CD4-positive, alpha-beta T cell treated with Interferon gamma for 1 hour (primary cell): ENCODE results near the gene DDX54.
"Not testable (repeated sequence)": the region's sequence is repeated elsewhere in the genome, so short reads cannot be mapped to it uniquely, and the experiment has no call there.

Source experiments
- DNase-seq: peaks from one replicate; pipeline ENCODE4 v3.0.0-alpha.2; 2020

DDX54 gene

DNA sequence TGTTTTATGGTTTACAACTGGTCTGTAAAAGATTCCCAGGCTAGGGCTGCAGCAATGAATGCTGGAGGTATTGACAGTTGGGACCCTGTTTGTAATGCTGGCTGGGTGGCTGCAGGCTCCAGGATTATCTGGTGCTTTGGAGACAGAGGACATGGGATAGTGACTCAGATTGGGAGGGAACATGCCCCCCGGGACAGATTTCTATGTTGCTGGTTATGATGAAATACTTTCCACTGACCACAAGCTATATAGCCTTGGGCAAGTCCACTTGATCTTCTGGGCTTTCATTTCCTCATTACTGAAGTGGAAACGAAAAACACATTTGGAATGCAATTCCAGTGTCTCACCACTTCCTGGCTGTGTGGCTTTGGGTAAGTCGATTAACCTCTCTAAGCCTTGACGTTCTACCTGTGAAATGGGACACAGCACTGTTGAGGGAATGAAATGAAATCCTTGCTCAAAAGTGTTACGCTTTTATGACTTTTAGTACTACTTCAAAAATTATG is 29.7 kb upstream of the DDX54 start:
- peak; percentile 35 for DNase-seq

DNA sequence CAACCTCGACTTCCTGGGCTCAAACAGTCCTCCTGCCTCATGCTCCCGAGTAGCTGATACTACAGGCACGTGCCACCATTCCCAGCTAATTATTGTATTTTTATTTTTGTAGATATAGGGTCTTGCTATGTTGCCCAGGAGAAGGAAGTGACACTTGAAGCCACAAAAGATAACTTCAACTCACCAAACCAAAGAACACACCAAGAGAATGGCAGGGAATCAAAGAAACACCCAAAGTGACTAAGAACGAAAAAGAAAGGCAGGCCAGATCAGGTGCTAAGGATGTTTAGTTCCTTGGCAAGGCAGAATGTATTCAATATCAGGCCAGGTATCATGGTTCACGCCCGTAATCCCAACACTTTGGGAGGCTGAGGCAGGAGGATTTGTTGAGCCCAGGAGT is 25.9 kb upstream of the DDX54 start:
- no peak for DNase-seq

DNA sequence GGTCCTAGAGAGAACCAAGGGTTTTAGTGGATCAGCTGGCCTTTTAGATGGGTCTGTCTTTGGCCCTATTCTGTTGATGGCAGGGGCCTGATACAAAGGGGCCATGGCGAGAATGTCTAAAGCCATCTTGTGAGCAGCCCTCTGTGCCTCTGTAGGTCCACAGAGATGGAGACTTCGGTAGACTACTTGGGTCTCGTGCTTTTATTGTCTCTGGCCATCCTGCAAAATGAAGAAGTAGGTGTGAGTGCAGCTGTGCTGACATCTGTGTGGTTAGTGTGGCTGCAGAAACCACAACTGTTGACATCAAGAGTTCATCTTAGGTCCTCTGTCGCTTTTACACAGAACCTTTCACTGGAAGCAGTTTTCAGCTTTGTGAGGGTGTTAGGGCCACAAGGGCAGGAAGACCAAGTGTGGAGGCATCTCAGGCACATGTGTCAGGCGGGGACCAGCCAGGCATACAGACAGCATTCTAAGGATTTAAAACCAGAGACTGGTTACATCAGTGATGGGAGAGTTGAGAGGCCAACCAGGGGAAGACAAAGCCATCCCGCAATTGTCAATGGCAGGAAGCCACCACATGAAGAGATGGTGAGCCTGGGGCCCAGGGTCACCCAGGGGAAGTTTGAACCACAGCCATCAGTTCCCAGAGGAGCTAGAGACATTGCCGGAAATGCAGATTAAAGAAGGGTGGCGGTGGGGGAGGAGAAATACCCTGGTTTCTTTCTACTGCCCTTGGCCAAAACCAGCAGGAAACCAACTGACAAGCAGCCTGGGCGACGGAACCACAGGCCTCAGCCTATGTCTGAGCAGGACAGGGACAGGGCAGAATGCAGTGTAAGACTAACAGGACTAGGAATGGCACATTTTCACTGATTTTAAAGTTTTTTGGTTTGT is 23.0 kb upstream of the DDX54 start:
- peak; percentile 77 for DNase-seq

DNA sequence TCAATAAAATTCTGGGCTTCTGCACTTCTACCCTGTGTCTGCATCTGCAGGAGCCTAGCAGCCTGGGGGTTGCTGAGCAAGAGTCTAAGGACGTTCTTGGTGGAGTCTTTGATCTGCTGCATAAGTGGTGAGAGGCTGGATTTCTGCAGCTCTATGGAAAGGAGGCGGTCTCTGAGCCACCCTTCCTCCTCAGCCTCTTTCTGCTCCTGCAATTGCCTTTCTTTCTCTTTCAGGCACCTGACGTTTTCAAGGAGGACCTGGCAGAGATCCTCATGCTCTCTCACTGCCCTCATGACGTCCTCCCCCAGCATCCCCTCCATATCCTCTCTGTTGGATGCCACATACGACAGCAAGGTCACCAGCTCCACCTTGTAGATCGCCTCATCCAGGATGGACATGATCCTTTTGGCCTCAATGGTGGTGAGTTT is 22.3 kb upstream of the DDX54 start:
- DNase-seq, result no peak

DNA sequence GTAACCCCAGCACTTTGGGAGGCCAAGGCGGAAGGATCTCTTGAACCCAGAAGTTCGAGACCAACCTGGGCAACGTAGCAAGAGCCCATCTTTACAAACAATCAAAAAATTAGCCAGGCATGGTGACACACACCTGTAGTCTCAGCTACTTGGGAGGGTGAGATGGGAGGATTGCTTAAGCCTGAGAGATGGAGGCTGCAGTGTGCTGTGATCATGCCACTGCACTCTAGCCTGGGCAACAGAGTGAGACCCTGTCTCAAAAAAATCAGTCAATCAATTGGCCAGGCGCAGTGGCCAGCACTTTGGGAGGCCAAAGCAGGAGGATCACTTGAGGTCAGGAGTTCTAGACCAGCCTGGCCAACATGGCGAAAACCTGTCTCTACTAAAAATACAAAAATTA is 21.5 kb upstream of the DDX54 start:
- DNase-seq, result not testable (repeated sequence)

DNA sequence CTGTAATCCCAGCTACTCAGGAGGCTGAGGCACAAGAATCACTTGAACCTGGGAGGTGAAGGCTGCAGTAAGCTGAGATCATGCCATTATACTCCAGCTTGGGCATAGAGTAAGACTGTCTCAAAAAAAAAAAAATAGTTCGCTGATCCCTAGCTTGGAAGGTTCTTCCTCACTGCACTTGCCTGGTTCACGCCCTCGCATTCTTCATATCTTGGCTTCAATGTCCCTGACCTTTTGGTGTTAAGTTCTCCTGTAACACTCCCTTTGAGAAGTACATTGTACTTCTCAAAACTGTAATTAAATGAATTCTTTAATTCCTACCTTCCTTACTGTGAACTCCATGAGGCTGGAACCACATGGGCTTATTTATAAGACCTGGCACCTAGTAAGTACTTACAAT is 19.5 kb upstream of the DDX54 start:
- no peak for DNase-seq

DNA sequence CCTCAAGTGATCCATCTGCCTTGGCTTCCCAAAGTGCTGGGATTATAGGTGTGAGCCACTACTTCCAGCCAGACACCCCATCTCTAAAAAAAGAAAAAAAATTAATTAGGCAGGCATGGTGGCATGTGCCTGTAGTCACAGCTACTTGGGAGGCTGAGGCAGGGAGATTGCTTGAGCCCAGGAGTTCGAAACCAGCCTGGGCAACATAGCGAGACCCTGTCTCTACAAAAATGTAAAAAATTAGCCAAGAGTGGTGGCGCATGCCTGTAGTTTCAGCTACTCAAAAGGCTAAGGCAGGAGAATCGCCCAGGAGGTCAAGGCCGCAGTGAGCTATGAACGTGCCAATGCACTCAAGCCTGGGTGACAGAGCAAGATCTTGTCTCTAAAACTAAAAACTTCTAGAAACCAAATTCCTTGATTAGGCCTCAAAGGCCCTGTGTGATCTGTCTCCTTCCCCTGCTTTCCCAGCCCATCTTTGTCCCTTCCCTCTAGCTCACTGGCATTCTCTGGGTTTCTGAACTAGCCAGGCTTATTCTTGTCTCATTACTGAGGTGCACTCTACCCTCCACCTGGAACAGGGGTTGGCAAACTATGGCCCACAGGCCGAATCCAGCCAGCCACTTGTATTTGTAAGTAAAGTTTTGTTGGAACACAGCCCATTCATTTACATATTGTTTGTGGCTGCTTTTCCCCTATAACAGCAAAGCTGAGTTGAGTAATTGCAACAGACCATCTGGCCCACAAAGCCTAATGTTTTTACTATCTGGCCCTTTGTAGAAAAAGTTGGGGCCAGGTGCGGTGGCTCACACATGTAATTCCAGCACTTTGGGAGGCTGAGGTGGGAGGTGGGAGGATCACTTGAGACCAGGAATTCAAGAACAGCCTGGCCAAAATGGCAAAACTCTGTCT is 18.8 kb upstream of the DDX54 start:
- no peak for DNase-seq

DNA sequence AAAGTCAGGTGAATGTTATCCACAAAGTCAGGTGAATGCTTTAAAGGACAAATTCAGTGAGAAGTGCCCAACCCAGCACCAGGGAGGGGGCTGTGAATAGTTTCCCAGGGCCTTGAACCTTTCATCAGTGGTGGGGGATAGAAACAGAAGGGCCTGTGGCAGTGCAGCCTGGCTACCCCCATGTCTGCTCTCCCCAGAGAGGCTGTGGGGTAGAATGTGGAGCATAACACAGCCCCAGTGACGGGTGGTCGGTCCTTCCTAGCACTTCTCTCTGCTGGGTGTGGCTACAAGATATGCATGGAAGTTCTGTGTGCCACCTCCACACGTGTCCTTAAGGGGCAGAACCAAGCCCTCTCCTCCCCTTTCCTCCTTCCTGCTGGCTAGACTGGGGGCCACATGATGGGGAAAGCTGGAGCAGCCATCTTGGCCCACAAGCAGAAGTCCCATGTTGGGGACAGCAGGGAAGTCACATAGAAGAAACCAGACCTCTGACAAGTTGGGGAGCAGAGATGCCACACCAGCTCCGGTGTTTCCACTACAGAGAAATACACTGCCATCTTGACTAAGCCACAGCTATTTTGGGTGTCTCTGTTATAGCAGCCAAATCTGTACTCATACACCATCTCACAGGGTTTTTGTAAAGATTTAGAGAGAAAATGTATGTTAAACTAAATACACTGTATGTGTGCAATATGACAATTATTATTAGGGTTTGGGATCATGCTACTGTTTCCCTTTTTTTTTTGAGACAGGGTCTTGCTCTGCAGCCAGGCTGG is 17.2 kb upstream of the DDX54 start:
- no peak for DNase-seq

DNA sequence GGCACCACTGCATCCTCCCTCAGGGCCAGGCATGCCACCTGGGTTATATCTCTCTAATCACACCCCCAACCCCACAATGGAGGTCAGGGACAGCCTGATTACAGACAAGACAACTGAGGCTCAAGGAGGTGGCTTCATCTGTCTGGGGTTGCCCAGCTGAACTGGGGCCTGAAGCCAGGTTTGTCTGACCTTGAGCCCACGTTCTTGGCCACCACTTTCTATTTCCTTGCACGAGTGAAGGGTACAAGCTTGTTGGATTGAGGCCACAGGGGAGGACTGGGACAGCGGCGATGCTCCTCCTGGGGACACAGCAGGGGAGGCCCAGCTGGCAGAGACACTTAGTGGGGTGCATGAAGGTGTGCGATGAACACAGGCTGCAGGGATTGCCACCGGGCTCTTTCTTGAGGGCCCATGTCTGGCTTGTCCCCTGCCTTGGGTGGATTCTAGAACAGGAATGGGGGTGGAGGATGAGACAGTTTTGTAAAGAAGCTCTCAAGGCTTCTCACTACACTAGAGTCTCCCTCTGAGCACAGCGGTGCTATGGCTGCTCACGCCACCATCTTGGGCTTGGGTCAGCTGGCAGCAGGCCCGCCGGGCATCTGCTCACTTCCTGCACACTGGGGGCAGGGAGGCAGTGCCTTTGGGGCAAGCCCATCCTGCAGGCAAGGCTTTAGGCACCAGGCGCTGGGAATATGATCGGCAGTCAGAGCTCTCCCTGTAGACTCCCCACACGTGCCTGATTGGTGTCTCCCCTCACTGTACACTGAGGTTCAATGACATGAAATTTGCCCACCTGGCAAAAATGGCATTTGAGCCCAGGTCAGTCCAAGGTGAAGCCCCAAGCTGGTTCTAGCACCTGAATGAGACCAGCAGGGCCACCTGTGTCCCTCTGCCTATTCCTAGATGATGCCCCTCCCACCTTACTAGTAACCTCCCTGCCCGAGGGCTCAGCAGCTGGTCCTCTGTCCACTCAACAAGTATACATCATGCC is 16.2 kb upstream of the DDX54 start:
- no peak for DNase-seq

DNA sequence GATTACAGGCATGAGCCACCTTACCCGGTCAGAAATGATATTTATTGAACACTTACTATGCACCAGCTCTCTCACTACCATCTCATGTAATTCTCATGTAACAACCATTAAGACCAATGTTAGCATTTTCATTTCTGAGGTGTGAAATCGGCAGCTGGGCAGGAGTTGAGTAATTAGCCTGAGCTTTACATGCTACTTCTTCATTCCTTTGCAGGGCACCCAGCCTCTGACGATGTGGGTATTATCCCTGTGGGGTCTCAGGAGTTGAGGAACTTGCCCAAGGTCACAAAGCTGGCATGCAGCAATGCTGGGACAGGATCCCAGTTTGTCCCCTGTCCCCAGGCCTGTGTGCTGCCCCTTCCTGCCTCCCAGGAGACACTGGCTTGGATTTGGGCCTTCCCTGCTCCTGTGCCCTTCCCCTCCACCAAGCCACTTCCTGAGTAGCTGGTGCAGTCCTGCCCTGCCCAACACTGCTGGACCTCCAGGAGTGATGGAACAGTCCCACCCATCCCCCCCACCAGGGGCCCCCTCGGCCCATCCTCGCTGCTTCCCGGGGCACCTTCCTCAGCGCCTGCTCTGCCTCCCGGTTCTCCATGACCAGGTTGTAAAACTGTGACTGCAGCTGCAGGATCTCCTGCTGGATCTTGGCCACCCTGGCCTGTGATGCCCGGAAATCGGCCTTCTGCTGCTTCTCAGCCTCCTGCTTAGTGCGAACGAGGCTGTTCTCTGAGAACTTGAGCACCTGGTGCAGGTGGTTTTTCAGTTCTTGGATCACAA is 14.9 kb upstream of the DDX54 start:
- DNase-seq, result no peak

DNA sequence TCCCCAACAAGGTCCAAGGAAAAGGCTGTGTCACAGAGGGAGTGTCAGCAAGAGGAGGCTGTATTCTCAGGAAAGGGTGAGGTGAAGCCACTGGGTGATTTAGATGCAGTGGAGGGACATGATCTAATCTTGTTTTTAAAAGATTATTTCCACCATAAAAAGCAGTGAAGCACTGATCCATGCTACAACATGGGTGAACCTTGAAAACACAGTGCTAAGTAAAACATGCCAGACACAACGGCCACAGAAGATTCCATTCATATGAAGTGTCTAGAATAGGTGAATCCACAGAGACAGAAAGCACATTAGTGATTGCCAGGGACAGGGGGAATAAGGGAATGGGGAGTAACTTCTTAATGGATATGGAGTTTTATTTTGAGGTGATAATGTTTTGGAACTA is 13.0 kb upstream of the DDX54 start:
- no peak for DNase-seq

DNA sequence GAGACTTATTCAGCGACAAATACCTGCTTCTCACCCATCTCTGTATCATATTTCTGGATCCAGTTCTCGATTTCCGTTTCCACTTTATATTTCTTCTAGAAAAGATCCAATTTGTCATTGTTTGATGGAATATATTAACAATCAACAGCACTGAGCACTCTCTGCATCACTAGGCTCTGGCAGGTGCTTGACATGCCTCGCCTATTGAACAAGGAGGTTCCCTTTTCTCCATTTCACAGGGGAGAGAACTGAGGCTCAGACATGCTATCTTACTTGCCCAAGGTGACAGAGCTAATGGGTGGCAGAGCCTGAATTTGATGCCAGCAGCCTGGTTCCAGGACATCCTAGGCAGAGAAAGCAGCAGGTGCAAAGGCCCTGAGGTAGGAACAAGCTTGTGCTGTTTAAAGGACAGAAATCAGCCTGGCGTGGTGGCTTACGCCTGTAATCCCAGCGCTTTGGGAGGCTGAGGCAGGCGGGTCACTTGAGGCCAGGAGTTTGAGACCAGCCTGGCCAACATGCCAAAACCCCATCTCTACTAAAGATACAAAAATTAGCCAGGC is 12.3 kb upstream of the DDX54 start:
- no peak for DNase-seq

DNA sequence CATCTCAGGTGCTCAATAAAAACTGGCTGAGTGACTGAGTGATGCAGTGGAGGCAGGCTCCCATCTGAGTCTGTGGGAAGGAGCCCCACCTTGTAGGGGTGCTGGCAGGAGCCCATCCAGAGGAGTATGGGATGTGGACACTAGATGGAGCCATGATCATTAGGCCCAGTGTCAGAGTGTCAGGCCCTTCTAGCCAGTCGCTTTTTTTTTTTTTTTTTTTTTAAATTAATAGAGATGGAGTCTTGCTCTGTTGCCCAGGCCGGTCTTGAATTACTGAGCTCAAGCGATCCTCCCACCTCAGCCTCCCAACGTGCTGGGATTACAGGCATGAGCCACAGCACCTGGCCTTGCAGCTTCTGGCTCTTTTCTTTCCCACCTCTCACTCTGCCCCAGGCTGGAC is 11.7 kb upstream of the DDX54 start:
- peak; percentile 68 for DNase-seq

DNA sequence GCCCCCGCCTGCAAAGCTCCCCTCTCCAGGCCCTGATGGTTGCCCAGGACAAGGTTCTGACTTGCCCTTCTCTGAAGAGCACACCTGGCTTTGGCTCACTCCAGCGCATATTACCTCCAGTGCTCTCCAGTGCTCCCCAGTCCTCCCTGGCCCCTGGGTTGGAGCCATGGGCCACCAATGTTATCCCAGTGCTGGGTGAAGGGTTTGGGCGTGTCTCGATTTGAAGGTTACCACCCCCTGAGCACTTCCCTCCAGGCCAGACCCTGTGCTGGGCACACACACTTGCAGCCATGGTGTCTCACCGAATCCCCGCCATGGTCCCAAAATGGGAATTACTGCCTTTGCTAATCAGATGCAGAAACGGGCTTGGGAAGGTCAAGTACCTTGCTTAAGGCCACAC is 11.3 kb upstream of the DDX54 start:
- no peak for DNase-seq

DNA sequence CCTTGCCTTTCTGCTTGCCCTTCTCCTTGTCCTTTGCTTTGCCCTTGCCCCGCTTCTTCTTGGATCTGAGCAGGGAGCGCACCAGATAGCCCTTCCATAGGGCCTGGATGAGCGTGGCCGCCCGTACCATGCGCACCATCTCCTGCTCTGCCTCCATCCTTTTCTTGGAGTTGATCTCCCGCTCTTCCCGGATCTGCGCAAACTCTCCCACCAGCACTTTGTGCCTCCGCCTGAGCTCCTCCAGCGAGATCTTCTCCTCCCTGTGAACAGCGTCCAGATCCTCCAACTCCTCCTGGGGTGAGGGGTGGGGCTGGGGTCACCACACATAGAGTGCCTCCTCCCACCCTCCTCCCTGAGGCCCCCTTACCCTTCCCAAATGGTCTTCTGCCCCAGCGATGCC is 10.3 kb upstream of the DDX54 start:
- DNase-seq, result no peak

DNA sequence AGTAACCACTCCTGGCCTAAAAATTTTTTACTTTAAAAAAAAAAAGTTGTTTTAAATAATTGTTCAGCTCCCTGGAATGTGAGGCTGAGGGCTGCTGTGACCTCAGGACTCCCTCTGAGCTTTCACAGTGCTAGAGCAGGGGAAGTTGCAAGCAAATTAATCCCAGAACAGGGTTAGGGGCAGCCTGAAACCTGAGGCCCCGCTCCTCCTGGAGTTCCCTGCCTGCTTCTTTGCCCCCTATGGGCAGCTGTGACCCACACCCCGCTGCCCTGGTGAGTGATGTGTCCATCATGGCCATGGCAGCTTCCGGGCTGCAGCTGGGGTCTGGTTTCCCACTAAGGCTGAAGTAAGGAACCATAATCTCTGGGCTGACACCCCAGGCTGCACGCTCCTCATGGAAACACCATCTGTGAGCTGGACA is 9.7 kb upstream of the DDX54 start:
- DNase-seq, result no peak

DNA sequence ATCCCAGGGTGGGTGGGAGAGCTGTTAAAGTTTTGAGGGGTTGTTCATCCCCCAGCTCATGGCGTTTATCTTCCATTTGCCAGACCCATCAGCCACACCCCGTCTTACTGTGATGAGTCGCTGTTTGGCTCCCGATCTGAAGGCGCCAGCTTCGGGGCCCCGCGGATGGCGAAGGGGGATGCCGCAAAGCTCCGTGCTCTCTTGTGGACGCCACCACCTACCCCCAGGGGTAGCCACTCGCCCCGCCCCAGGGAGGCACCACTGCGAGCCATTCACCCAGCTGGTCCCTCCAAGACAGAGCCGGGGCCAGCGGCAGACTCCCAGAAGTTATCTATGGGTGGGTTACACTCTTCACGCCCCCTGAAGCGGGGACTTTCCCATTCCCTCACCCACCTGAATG is 5.9 kb upstream of the DDX54 start:
- DNase-seq, result no peak

DNA sequence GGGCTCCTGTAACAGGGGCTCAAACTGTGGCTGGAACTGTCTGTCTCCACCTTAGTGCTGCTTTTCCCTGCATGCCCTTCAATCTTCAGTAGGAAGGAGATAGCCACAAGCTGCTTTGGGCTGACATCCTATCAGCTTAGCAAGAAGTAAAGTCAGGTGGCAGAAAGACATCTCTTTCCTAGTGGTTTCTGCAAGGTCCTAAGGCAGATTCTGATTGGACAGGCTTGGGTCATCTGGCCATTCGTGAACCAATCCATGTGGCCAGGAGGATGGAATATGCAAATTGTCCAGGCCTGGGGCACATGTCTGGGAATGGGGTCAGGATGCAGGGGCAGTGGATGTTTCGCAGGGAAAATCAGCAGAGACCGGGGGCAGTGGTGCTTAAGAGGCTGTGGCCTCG is 5.5 kb upstream of the DDX54 start:
- DNase-seq, result no peak

DNA sequence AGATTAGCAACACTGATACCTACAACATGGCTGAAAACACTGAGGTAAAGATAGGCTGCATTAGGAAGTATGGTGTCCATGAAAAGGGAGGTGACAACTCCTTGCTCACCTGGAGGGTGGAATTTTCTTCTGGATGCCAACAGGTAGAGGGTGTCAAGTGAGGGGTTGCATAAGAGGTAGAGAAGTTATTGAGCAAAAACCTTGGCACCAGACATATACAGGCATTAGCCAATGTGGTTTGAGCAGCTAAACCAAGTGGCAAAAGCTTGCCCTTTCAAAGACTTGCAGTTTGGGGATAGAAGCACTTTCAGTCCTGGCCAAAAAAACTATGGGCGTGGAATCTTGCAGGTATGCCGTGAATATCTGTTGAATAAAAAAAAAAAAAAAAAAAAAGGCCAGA is 4.1 kb upstream of the DDX54 start:
- DNase-seq, result no peak

DNA sequence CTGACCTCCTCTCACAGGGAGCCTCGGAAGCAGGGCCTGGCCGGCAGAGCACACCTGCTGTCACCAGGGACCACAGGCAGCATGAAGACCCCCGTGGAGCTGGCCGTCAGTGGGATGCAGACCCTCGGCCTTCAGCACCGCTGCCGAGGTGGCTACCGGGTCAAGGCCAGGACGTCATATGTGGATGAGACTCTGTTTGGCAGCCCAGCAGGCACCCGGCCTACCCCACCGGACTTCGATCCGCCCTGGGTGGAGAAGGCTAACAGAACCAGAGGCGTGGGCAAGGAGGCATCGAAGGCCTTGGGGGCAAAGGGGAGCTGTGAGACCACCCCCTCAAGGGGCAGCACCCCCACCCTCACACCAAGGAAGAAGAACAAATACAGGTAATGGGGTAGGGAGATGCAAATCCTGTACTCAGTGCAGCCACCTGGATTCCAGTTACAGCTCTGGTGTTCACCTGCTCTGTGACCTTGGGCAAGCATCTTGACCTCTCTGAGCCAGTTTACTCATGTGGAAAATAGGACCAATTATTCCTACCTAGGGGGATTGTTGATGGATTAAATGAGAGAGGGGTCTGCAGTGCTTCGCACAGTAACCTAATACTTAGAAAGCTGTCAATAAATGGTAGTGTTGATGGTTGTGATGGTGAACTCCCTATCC is 1.5 kb upstream of the DDX54 start:
- DNase-seq, result no peak
